HepG2 (cell line): ENCODE results near the gene SRRM3. TPM values are rescaled to one million over a fixed set of nuclear protein-coding genes. Genes with fewer than 3 reads are reported as not detected.

ENCODE experiments used
- CC2D1A ChIP-seq: sonication (generic); formaldehyde crosslinking; IDR thresholded peaks from 2 replicates; pipeline ENCODE4 v1.8.1; 2023; ENCODE audit warnings: mild to moderate bottlenecking, missing genetic modification reagents
- DZIP1 ChIP-seq: sonication (generic); formaldehyde crosslinking; IDR thresholded peaks from 2 replicates; pipeline ENCODE4 v1.5.0; 2020; ENCODE audit warnings: mild to moderate bottlenecking, missing genetic modification reagents
- EP300 ChIP-seq, 3 experiments: sonication (generic) in 1 of 3; formaldehyde crosslinking in 1 of 3; IDR thresholded peaks; 2 replicates each; pipeline versions ENCODE4 v1.5.1 to v1.6.1; 2011 to 2020; ENCODE audit warnings: low read depth in 2 of 3, low read length in 2 of 3, borderline replicate concordance in 1 of 3, improper control_type of control experiment in 1 of 3, mild to moderate bottlenecking in 1 of 3, missing genetic modification reagents in 1 of 3, moderate library complexity in 1 of 3
- GTF3A ChIP-seq: sonication (generic); formaldehyde crosslinking; conservative IDR thresholded peaks from 2 replicates; pipeline ENCODE4 v1.4.0; 2020; ENCODE audit warnings: mild to moderate bottlenecking, missing genetic modification reagents
- HNRNPK ChIP-seq: fragments of 200-400 bp; formaldehyde crosslinking; IDR thresholded peaks from 2 replicates; pipeline ENCODE4 v1.6.1; 2018; ENCODE audit warnings: low read length, low read depth, moderate library complexity, mild to moderate bottlenecking; ENCODE audit not compliant: poor library complexity, severe bottlenecking
- HOXA5 ChIP-seq: sonication (generic); formaldehyde crosslinking; IDR thresholded peaks from 2 replicates; pipeline ENCODE4 v1.4.0; 2020; ENCODE audit warnings: missing genetic modification reagents
- KLF6 ChIP-seq: IDR thresholded peaks from 2 replicates; pipeline ENCODE4 v1.8.0; 2016; ENCODE audit warnings: missing biosample characterization, missing genetic modification reagents
- RBM22 ChIP-seq: fragments of 200-400 bp; formaldehyde crosslinking; optimal IDR thresholded peaks from 2 replicates; pipeline ENCODE3; 2017; ENCODE audit warnings: mild to moderate bottlenecking, low read length, moderate library complexity
- RBM39 ChIP-seq: fragments of 200-400 bp; formaldehyde crosslinking; IDR thresholded peaks from one replicate; pipeline ENCODE4 v1.6.1; 2018; ENCODE audit warnings: antibody characterized with exemption, mild to moderate bottlenecking, low read depth, low read length; ENCODE audit not compliant: poor library complexity, severe bottlenecking
- SKI ChIP-seq: fragments of 450-650 bp; IDR thresholded peaks from one replicate; pipeline ENCODE4 v1.6.1; 2018; ENCODE audit warnings: mild to moderate bottlenecking; ENCODE audit not compliant: partially characterized antibody
- SP1 ChIP-seq, 2 experiments: fragments of 450-650 bp in 1 of 2; sonication (generic) in 1 of 2; formaldehyde crosslinking in 1 of 2; IDR thresholded peaks; 2 replicates each; pipeline versions ENCODE4 v1.4.0 to v1.6.1; 2016 to 2020; ENCODE audit warnings: missing genetic modification reagents in 1 of 2
- TEF ChIP-seq: sonication (generic); formaldehyde crosslinking; IDR thresholded peaks from 2 replicates; pipeline ENCODE4 v1.5.0; 2020; ENCODE audit warnings: missing genetic modification reagents
- TMF1 ChIP-seq: sonication (generic); formaldehyde crosslinking; IDR thresholded peaks from 2 replicates; pipeline ENCODE4 v1.8.1; 2022; ENCODE audit warnings: low read depth, missing genetic modification reagents
- ZNF260 ChIP-seq: sonication (generic); formaldehyde crosslinking; IDR thresholded peaks from 2 replicates; pipeline ENCODE4 v1.4.0; 2020; ENCODE audit warnings: missing genetic modification reagents, low read depth, mild to moderate bottlenecking, borderline replicate concordance
- ZNF34 ChIP-seq: sonication (generic); formaldehyde crosslinking; IDR thresholded peaks from 2 replicates; pipeline ENCODE4 v1.4.0; 2020; ENCODE audit warnings: mild to moderate bottlenecking, missing genetic modification reagents, borderline replicate concordance
- ZNF580 ChIP-seq: IDR thresholded peaks from 2 replicates; pipeline ENCODE4 v1.6.1; 2016; ENCODE audit warnings: low read depth, borderline replicate concordance
- ZNF691 ChIP-seq: sonication (generic); formaldehyde crosslinking; IDR thresholded peaks from 2 replicates; pipeline ENCODE4 v1.4.0; 2020; ENCODE audit warnings: missing genetic modification reagents, low read depth, mild to moderate bottlenecking, borderline replicate concordance
- polyA plus RNA-seq, 8 experiments: library from polyadenylated mRNA; depleted of rRNA in 3 of 8; stranded (reverse) in 7 of 8; unstranded in 1 of 8; fragments of >200 nt; fragmentation: Illumina TruSeq in 4 of 8; extraction: Trizol in 4 of 8; gene quantifications; 2 replicates each; pipeline versions ENCODE4 v1.2.1 to v1.2.3, GENCODE V29; 2011 to 2016; ENCODE audit warnings: low read depth in 4 of 8, missing spikeins in 1 of 8, mixed read lengths in 1 of 8; ENCODE audit not compliant: insufficient read depth in 1 of 8
- total RNA-seq, 5 experiments: library from RNA; depleted of rRNA; stranded (reverse); fragments of >200 nt; fragmentation: Illumina TruSeq; extraction: Trizol; gene quantifications; 2 replicates each; pipeline ENCODE4 v1.2.3, GENCODE V29; 2016; ENCODE audit warnings: low read depth in 1 of 5
- TF ChIP-seq, protein P1 (sequence below): sonication (generic); formaldehyde crosslinking; IDR thresholded peaks from 2 replicates; pipeline ENCODE4 v1.8.1; 2023; ENCODE audit warnings: mild to moderate bottlenecking, inconsistent platforms, moderate library complexity, missing genetic modification reagents, borderline replicate concordance
- TF ChIP-seq, protein P2 (sequence below): IDR thresholded peaks from 2 replicates; pipeline ENCODE4 v1.6.1; 2016; ENCODE audit warnings: missing biosample characterization, missing genetic modification reagents, low read depth

Gene SRRM3
- total and polyA plus RNA-seq, 2 of the 13 experiments (the other 11 are each of a cell fraction or from before 2014, with no cell fraction given): 0.13 to 0.54 TPM

DNA sequence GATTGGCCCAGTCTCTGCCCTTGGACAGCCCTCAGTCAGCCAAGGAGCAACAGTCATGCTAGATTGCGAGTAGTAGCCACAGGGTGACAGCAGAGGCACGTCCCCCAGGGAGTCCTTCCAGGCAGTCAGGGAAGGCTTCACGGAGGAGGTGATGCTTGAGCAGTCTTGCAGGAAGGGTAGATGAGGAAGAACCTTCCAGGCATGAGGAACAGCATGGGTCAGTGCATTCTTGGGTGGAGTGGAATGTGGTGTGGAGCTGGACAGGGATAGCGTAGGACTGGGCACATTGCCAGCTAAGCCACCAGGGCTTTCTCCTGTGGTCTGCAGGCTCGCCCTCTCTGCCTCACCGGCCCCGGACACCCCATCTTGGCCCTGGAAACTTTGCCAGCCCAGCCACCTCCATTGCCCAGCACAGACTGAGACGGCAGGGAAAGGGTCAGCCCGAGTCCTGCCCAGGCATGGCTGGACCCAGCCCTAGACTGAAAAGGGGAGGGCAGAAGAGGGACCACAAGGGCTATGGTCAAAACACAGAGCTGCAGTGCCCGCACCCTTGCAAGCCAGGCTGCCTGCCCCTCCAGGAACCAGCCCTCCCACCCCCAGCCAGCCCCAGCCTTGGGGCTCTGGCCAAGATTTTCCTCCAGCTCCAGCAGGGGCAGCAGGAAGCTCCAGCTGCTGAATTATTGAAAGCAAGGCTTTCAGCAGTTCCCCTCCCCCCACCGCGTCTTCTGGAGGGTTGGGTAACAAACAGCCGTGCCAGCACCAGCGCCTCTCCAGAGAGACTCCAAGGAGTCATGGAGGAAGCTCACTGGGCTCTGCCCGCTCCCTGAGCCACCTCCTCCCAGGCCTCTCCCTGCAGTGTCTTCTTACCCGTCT is 18.7 kb downstream of the SRRM3 start (continued):
- TF ChIP-seq CC2D1A (CRISPR knock-in tag) (no peak), ZNF260 (CRISPR knock-in tag) (no peak), SP1 (IDR thresholded peaks at IDR 0.05) (no peak), SP1 (CRISPR knock-in tag; IDR thresholded peaks at IDR 0.05) (no peak; the same call in 1 of the 2 replicates), DZIP1 (CRISPR knock-in tag) (no peak), GTF3A (CRISPR knock-in tag) (no peak), ZNF34 (no peak), SKI (no peak), TEF (CRISPR knock-in tag) (no peak), HOXA5 (CRISPR knock-in tag) (no peak), HNRNPK (no peak), ZNF580 (CRISPR knock-in tag) (no peak), RBM22 (no peak), TMF1 (CRISPR knock-in tag) (no peak), ZNF691 (CRISPR knock-in tag) (0 out of 2 replicates have a peak, but pooled peaks have one; percentile 36), RBM39 (no peak), EP300 (IDR thresholded peaks at IDR 0.05; ENCODE audit: low read depth in 2 of 2, low read length in 2 of 2) (no peak), EP300 (CRISPR knock-in tag; IDR thresholded peaks at IDR 0.05; ENCODE audit: borderline replicate concordance) (no peak), KLF6 (CRISPR knock-in tag) (no peak)
- TF ChIP-seq, protein P1, sequence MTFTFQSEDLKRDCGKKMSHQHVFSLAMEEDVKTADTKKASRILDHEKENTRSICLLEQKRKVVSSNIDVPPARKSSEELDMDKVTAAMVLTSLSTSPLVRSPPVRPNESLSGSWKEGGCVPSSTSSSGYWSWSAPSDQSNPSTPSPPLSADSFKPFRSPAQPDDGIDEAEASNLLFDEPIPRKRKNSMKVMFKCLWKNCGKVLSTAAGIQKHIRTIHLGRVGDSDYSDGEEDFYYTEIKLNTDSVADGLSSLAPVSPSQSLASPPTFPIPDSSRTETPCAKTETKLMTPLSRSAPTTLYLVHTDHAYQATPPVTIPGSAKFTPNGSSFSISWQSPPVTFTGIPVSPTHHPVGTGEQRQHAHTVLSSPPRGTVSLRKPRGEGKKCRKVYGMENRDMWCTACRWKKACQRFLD (CRISPR knock-in tag): no peak
- TF ChIP-seq, protein P2, sequence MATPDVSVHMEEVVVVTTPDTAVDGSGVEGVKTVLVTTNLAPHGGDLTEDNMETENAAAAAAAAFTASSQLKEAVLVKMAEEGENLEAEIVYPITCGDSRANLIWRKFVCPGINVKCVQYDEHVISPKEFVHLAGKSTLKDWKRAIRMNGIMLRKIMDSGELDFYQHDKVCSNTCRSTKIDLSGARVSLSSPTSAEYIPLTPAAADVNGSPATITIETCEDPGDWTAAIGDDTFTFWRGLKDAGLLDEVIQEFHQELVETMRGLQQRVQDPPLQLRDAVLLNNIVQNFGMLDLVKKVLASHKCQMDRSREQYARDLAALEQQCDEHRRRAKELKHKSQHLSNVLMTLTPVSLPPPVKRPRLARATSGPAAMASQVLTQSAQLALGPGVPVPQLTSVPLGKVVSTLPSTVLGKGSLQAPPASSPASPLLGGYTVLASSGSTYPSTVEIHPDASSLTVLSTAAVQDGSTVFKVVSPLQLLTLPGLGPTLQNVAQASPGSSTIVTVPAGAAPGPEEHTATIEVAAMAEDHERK (CRISPR knock-in tag): no peak
